ENCODE measurements around the gene EFEMP1. TPM values are rescaled to one million over a fixed set of nuclear protein-coding genes. Genes with fewer than 3 reads are reported as not detected.

Gene EFEMP1
- total RNA-seq, 1 experiment from 2014 or later: 0.15 TPM

- Histone ChIP-seq H3K4me3 (ENCODE audit: low read depth, low read length, poor library complexity, severe bottlenecking) (no peak overlapping the region), H3K27me3 (replicated peaks; ENCODE audit: insufficient read depth, low read depth, low read length, poor library complexity) (peaks cover 82% of the 10 kb centered on the region), H3K36me3 (ENCODE audit: insufficient read depth, low read length, poor library complexity, severe bottlenecking) (no peaks in the 10 kb centered on the region), H3K4me1 (ENCODE audit: insufficient read depth, low read length, poor library complexity, severe bottlenecking) (peaks cover 3% of the 10 kb centered on the region), H3K27ac (ENCODE audit: low read depth, low read length, poor library complexity, severe bottlenecking) (no peak overlapping the region), H3K9me3 (ENCODE audit: low read depth, low read length, poor library complexity, severe bottlenecking) (no peaks in the 10 kb centered on the region)
- BruUV-seq (replicated peaks): no TSS peak
- TF ChIP-seq EZH2 (IDR thresholded peaks at IDR 0.05; ENCODE audit: borderline replicate concordance, low read depth, low read length, poor library complexity, severe bottlenecking): no peak
- no peak for TF ChIP-seq CTCF (conservative IDR thresholded peaks at IDR 0.05; ENCODE audit: low read depth, low read length)
- CTCF ChIA-PET: no interaction called here
- DNase-seq (ENCODE audit: low spot score): no peak
- POLR2A ChIA-PET (ENCODE audit: low non-redundant PET): no interaction called here
- intact Hi-C loops (cut with micrococcal nuclease; ENCODE audit: unreplicated experiment): no loop called here
Measured at GRCh38 chr2:55912926-55913325, 10.7 kb downstream of the EFEMP1 start.

GRCh38 chr2:55910077-55910476 is 13.5 kb downstream of the EFEMP1 start:
- no peak for TF ChIP-seq EZH2 (IDR thresholded peaks at IDR 0.05; ENCODE audit: borderline replicate concordance, low read depth, low read length, poor library complexity, severe bottlenecking)
- TF ChIP-seq CTCF (conservative IDR thresholded peaks at IDR 0.05; ENCODE audit: low read depth, low read length): no peak
- no peaks in the 10 kb centered on the region for H3K36me3 ChIP-seq (ENCODE audit: insufficient read depth, low read length, poor library complexity, severe bottlenecking)
- H3K27ac ChIP-seq (ENCODE audit: low read depth, low read length, poor library complexity, severe bottlenecking): no peak overlapping the region
- peaks cover 3% of the 10 kb centered on the region for H3K4me1 ChIP-seq (ENCODE audit: insufficient read depth, low read length, poor library complexity, severe bottlenecking)
- H3K9me3 ChIP-seq (ENCODE audit: low read depth, low read length, poor library complexity, severe bottlenecking): no peaks in the 10 kb centered on the region
- DNase-seq (ENCODE audit: low spot score): no peak
- POLR2A ChIA-PET (ENCODE audit: low non-redundant PET): no interaction called here
- no TSS peak for BruUV-seq (replicated peaks)
- no peak overlapping the region for H3K4me3 ChIP-seq (ENCODE audit: low read depth, low read length, poor library complexity, severe bottlenecking)
- CTCF ChIA-PET: no interaction called here
- intact Hi-C loops (cut with micrococcal nuclease; ENCODE audit: unreplicated experiment): no loop called here
- peaks cover 83% of the 10 kb centered on the region for H3K27me3 ChIP-seq (replicated peaks; ENCODE audit: insufficient read depth, low read depth, low read length, poor library complexity)

GRCh38 chr2:55907686-55908085 is 15.9 kb downstream of the EFEMP1 start:
- DNase-seq (ENCODE audit: low spot score): no peak
- POLR2A ChIA-PET (ENCODE audit: low non-redundant PET): no interaction called here
- no peaks in the 10 kb centered on the region for H3K36me3 ChIP-seq (ENCODE audit: insufficient read depth, low read length, poor library complexity, severe bottlenecking)
- peaks cover 3% of the 10 kb centered on the region for H3K4me1 ChIP-seq (ENCODE audit: insufficient read depth, low read length, poor library complexity, severe bottlenecking)
- intact Hi-C loops (cut with micrococcal nuclease; ENCODE audit: unreplicated experiment): no loop called here
- H3K4me3 ChIP-seq (ENCODE audit: low read depth, low read length, poor library complexity, severe bottlenecking): no peak overlapping the region
- TF ChIP-seq EZH2 (IDR thresholded peaks at IDR 0.05; ENCODE audit: borderline replicate concordance, low read depth, low read length, poor library complexity, severe bottlenecking): no peak
- TF ChIP-seq CTCF (conservative IDR thresholded peaks at IDR 0.05; ENCODE audit: low read depth, low read length): no peak
- CTCF ChIA-PET: no interaction called here
- H3K27me3 ChIP-seq (replicated peaks; ENCODE audit: insufficient read depth, low read depth, low read length, poor library complexity): peaks cover 62% of the 10 kb centered on the region
- H3K27ac ChIP-seq (ENCODE audit: low read depth, low read length, poor library complexity, severe bottlenecking): no peak overlapping the region
- H3K9me3 ChIP-seq (ENCODE audit: low read depth, low read length, poor library complexity, severe bottlenecking): peaks cover 5% of the 10 kb centered on the region
- BruUV-seq (replicated peaks): no TSS peak

Data from A673 (cell line).